Measurements from ENCODE around the gene FEZF1.

DNA sequence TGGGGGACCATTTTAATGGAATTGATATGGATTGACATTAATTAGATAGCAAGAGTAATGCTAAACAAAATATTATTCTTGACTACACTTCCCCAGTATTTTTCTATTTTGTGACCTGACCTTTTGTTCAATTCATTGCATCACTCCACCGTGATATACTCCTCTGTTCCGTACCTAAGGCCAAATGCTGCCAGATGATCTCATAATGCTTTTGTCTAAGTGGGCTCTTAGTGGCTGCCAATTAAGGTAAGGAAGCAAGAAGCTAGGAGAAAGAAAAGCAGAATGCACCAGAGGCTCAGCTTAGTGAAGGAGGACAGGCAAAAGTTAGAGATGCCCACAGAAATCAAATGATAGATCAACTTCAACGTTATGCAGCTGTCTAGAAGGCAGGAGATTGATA lies 36.4 kb downstream of the FEZF1 start:
- no peak for TF ChIP-seq POLR2AphosphoS5 (IDR thresholded peaks at IDR 0.05)
- no peak for TF ChIP-seq POLR2A (IDR thresholded peaks at IDR 0.05)

All from upper lobe of left lung (tissue), 4 donors.